ENCODE data around the gene CAVIN2. TPM values are rescaled to one million over a fixed set of nuclear protein-coding genes. Genes with fewer than 3 reads are reported as not detected.

CAVIN2 gene
- total RNA-seq, 1 donor from 2014 or later: 182 TPM

DNA sequence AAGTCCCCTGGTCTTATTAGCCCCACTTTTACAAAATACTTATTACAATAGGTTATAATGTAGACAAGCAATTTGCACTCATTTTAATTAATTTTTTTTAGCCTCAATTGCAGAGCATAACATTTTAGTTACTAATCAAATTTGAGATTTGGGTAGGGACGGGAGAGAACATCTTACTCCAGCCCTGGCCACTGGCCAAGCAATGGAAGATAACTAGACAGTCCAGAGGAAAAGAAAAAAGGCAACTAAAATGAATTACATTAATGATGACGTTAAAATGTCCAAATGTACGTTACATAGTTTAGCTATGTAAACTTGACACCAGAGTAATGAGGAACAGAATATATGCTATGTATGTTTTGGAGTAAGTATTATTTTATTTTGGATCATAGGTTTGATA lies 11.0 kb upstream of the CAVIN2 start:
- DNase-seq (no peak), ATAC-seq (no peak)
- no peak overlapping the region for H3K27ac ChIP-seq
- H3K36me3 ChIP-seq: no peaks in the 10 kb centered on the region
- no peaks in the 10 kb centered on the region for H3K27me3 ChIP-seq (ENCODE audit: low read depth)
- H3K4me3 ChIP-seq: no peak overlapping the region
- peaks cover 20% of the 10 kb centered on the region for H3K4me1 ChIP-seq
- intact Hi-C loops (cut with DNase I): no loop called here
- no peaks in the 10 kb centered on the region for H3K9me3 ChIP-seq
- TF ChIP-seq CTCF (IDR thresholded peaks at IDR 0.05): no peak

DNA sequence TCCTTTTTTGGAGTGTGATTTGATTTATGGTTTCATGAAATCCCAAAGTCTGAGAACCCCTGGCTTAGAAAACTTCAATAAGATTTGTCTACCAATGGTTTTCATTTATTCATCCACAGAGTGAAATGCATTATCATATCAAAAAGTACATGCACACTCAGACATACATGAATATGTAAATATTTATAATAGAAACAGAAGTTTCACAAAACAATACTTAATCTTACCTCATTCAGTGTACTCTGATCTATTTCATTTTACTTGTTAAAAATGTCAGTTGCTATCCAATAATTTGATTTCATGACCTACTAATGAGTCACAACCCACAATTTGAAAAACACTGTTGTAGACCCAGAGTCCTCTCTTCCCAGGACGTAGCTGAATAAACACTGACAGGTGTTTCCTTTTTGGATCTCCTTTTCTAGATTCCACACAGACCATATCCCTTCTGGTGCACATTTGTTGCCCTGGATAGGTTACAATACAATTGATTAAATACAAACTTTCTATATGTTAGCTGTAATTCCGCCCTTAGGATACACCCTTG lies 10.4 kb upstream of the CAVIN2 start:
- no peaks in the 10 kb centered on the region for H3K27me3 ChIP-seq (ENCODE audit: low read depth)
- no peak overlapping the region for H3K4me3 ChIP-seq
- H3K27ac ChIP-seq: no peak overlapping the region
- peaks cover 20% of the 10 kb centered on the region for H3K4me1 ChIP-seq
- no peak for ATAC-seq
- H3K36me3 ChIP-seq: no peaks in the 10 kb centered on the region
- no peak for TF ChIP-seq CTCF (IDR thresholded peaks at IDR 0.05)
- no peaks in the 10 kb centered on the region for H3K9me3 ChIP-seq
- intact Hi-C loops (cut with DNase I): no loop called here
- no peak for DNase-seq

GRCh38 chr2:191856111-191856876 lies 9.4 kb upstream of the CAVIN2 start:
- H3K4me3 ChIP-seq: no peak overlapping the region
- H3K36me3 ChIP-seq: no peaks in the 10 kb centered on the region
- ATAC-seq (no peak), DNase-seq (no peak)
- no peak for TF ChIP-seq CTCF (IDR thresholded peaks at IDR 0.05)
- H3K4me1 ChIP-seq: peaks cover 25% of the 10 kb centered on the region
- H3K27me3 ChIP-seq (ENCODE audit: low read depth): no peaks in the 10 kb centered on the region
- H3K27ac ChIP-seq: no peak overlapping the region
- no peaks in the 10 kb centered on the region for H3K9me3 ChIP-seq
- intact Hi-C loops (cut with DNase I): no loop called here

GRCh38 chr2:191855382-191855781 lies 8.5 kb upstream of the CAVIN2 start:
- Histone ChIP-seq H3K27ac (no peak overlapping the region), H3K4me1 (peaks cover 34% of the 10 kb centered on the region), H3K36me3 (no peaks in the 10 kb centered on the region), H3K4me3 (no peak overlapping the region), H3K9me3 (no peaks in the 10 kb centered on the region), H3K27me3 (ENCODE audit: low read depth) (no peaks in the 10 kb centered on the region)
- intact Hi-C loops (cut with DNase I): no loop called here
- TF ChIP-seq CTCF (IDR thresholded peaks at IDR 0.05): no peak
- no peak for ATAC-seq
- no peak for DNase-seq

GRCh38 chr2:191854382-191855372 lies 7.8 kb upstream of the CAVIN2 start:
- Histone ChIP-seq H3K4me1 (peaks cover 35% of the 10 kb centered on the region), H3K27me3 (ENCODE audit: low read depth) (no peaks in the 10 kb centered on the region), H3K27ac (peak overlapping the region; percentile 24), H3K36me3 (no peaks in the 10 kb centered on the region), H3K9me3 (no peaks in the 10 kb centered on the region), H3K4me3 (no peak overlapping the region)
- DNase-seq: no peak
- peak; percentile 34 to 70 for ATAC-seq
- TF ChIP-seq CTCF (IDR thresholded peaks at IDR 0.05): no peak
- intact Hi-C loops (cut with DNase I): no loop called here

Measured in lower lobe of right lung (tissue), 2 donors.